ENCODE results near the gene SASH1. TPM values are rescaled to one million over a fixed set of nuclear protein-coding genes. Genes with fewer than 3 reads are reported as not detected.

SASH1 gene
- polyA plus RNA-seq, 3 donors from 2014 or later: not detected

DNA sequence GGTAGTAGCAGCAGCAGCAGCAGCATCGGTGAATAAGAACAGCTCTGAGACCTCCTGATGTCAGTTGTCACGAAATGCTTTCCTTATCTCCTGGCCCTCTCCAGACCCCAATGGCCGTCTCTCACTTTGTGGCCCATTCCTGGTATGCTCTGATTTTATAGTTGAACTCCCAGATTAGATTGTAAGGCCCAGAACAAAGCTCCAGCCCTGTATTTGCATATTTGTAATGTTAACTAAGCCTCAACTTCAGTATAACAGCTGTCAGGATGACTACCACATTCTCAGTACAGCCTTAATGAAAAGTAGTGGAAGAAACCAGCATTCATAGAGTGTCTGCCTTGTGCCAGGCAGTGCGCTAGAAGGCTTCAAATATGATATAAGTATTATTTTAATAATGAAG is 180.9 kb downstream of the SASH1 start:
- Mint-ChIP-seq H3K9me3 (no peaks in the 10 kb centered on the region), H3K27me3 (ENCODE audit: low read depth in 3 of 3) (peaks cover 0 to 2% (median 2%) of the 10 kb centered on the region in 3 donors), H3K27ac (no peak overlapping the region), H3K4me1 (no peaks in the 10 kb centered on the region), H3K36me3 (no peaks in the 10 kb centered on the region), H3K4me3 (no peak overlapping the region)
- no peak for DNase-seq

GRCh38 chr6:148524471-148524882 is 181.8 kb downstream of the SASH1 start:
- peaks cover 0 to 2% (median 2%) of the 10 kb centered on the region in 3 donors for H3K27me3 Mint-ChIP-seq (ENCODE audit: low read depth in 3 of 3)
- no peak for DNase-seq
- peak overlapping the region in 1 of 5 donors; percentile 29 for H3K4me3 Mint-ChIP-seq

GRCh38 chr6:148524976-148525375 is 182.3 kb downstream of the SASH1 start:
- no peaks in the 10 kb centered on the region for H3K4me1 Mint-ChIP-seq
- H3K9me3 Mint-ChIP-seq: no peaks in the 10 kb centered on the region
- H3K4me3 Mint-ChIP-seq: no peak overlapping the region
- no peak for DNase-seq
- peaks cover 0 to 2% (median 2%) of the 10 kb centered on the region in 3 donors for H3K27me3 Mint-ChIP-seq (ENCODE audit: low read depth in 3 of 3)
- H3K36me3 Mint-ChIP-seq: no peaks in the 10 kb centered on the region
- H3K27ac Mint-ChIP-seq: no peak overlapping the region

More at GRCh38 chr6:148524471-148524882, 181.8 kb downstream of the SASH1 start:
- no peak overlapping the region for H3K27ac Mint-ChIP-seq
- H3K36me3 Mint-ChIP-seq: no peaks in the 10 kb centered on the region
- H3K9me3 Mint-ChIP-seq: no peaks in the 10 kb centered on the region
- H3K4me1 Mint-ChIP-seq: no peaks in the 10 kb centered on the region

GRCh38 chr6:148525453-148525852 is 182.8 kb downstream of the SASH1 start:
- Mint-ChIP-seq H3K27me3 (ENCODE audit: low read depth in 3 of 3) (peaks cover 0 to 2% (median 2%) of the 10 kb centered on the region in 3 donors), H3K36me3 (no peaks in the 10 kb centered on the region), H3K4me1 (no peaks in the 10 kb centered on the region), H3K27ac (no peak overlapping the region), H3K4me3 (no peak overlapping the region), H3K9me3 (no peaks in the 10 kb centered on the region)
- no peak for DNase-seq

DNA sequence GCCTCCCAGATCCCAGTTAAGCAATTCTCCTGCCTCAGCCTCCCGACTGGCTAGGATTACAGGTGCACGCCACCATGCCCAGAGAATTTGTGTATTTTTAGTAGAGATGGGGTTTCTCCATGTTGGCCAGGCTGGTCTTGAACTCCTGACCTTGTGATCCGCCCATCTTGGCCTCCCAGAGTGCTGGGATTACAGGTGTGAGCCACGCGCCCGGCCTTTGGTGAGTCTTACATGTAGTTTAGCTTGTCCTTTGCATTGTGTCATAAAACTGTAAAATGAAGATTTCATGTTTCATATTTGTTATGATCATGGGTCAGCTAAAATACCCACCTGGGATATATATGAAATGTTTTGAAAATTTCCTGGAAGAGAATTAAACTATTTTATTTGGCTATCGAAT is 183.5 kb downstream of the SASH1 start:
- no peak overlapping the region for H3K27ac Mint-ChIP-seq
- no peak for DNase-seq
- peaks cover 0 to 2% (median 2%) of the 10 kb centered on the region in 3 donors for H3K27me3 Mint-ChIP-seq (ENCODE audit: low read depth in 3 of 3)
- no peak overlapping the region for H3K4me3 Mint-ChIP-seq
- no peaks in the 10 kb centered on the region for H3K4me1 Mint-ChIP-seq
- no peaks in the 10 kb centered on the region for H3K36me3 Mint-ChIP-seq
- H3K9me3 Mint-ChIP-seq: no peaks in the 10 kb centered on the region

DNA sequence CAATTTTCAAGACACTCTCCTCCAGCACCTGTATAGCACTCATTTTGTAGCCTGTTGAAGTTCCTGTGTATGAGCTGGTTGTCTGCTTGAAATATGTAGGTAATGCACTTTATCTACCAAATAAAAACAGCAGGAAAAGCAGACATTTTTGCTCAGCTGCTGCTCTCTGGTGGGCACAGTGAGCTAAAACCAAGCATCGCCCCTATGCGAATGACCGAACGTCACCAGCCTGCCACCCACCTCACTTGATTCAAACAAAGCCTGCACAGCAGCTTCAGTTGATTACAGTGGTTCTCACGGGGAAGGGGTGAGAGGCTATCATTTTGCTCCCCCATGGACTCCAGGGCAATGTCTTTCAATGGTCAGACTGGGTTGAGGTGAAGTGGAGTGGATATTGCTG is 185.7 kb downstream of the SASH1 start:
- H3K27ac Mint-ChIP-seq: no peak overlapping the region
- peaks cover 0 to 4% (median 2%) of the 10 kb centered on the region in 3 donors for H3K27me3 Mint-ChIP-seq (ENCODE audit: low read depth in 3 of 3)
- no peaks in the 10 kb centered on the region for H3K36me3 Mint-ChIP-seq
- H3K4me1 Mint-ChIP-seq: no peaks in the 10 kb centered on the region
- H3K4me3 Mint-ChIP-seq: no peak overlapping the region
- no peaks in the 10 kb centered on the region for H3K9me3 Mint-ChIP-seq
- DNase-seq: no peak

GRCh38 chr6:148529010-148529409 is 186.4 kb downstream of the SASH1 start:
- no peak for DNase-seq
- Mint-ChIP-seq H3K4me3 (no peak overlapping the region), H3K36me3 (no peaks in the 10 kb centered on the region), H3K4me1 (no peaks in the 10 kb centered on the region), H3K27ac (no peak overlapping the region), H3K9me3 (no peaks in the 10 kb centered on the region), H3K27me3 (ENCODE audit: low read depth in 3 of 3) (peaks cover 0 to 7% (median 2%) of the 10 kb centered on the region in 3 donors)

DNA sequence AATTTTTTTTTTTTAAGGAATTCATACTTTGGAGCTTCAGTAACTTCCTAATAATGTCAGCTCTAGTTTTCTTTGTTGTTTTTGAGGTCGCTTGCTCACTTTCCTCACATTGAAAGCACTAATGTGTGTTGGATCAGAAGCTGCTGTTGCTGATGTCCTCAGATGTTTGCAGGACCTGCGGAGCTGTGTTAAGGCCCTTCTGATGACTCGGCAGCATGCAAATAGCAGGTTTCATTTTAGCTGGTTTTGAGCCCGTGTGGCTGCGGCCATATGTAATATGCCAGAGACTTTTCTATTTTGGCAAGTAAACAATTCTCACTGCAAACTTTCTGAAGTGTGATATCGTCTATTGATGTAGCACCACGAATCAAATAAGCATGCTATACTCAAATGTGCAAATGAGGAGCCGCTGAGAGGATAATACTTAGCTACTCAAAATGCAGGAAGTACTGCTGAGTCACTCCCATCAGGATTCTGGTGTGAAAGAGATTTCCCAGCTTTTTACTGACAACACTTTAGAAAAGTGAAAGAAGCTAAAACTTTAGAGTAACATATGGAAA is 187.8 kb downstream of the SASH1 start:
- no peak overlapping the region for H3K27ac Mint-ChIP-seq
- H3K4me1 Mint-ChIP-seq: no peaks in the 10 kb centered on the region
- H3K9me3 Mint-ChIP-seq: no peaks in the 10 kb centered on the region
- no peak for DNase-seq
- no peak overlapping the region for H3K4me3 Mint-ChIP-seq
- H3K27me3 Mint-ChIP-seq (ENCODE audit: low read depth in 3 of 3): peaks cover 0 to 8% (median 4%) of the 10 kb centered on the region in 3 donors
- no peaks in the 10 kb centered on the region for H3K36me3 Mint-ChIP-seq

GRCh38 chr6:148530976-148531375 is 188.3 kb downstream of the SASH1 start:
- no peak for DNase-seq
- H3K4me3 Mint-ChIP-seq: no peak overlapping the region
- H3K4me1 Mint-ChIP-seq: no peaks in the 10 kb centered on the region
- H3K36me3 Mint-ChIP-seq: no peaks in the 10 kb centered on the region
- no peaks in the 10 kb centered on the region for H3K9me3 Mint-ChIP-seq
- H3K27me3 Mint-ChIP-seq (ENCODE audit: low read depth in 3 of 3): peaks cover 0 to 8% (median 5%) of the 10 kb centered on the region in 3 donors
- H3K27ac Mint-ChIP-seq: no peak overlapping the region

DNA sequence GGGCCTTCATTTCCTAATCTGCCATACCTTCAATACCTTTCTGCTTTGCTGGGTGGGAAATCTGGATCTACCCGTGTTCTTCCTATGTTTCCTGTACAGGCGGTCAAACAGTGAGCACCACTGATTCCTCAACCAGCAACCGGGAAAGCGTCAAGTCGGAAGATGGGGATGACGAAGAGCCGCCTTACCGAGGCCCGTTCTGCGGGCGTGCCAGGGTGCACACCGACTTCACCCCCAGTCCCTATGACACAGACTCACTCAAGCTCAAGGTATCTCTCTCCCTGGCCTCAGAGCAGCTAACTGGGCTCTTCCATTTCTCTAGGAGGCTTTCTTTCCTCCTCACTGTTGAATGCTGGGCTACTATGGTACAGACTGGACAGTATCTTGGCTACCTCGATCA is 190.1 kb downstream of the SASH1 start:
- Mint-ChIP-seq H3K4me3 (no peak overlapping the region), H3K27ac (no peak overlapping the region), H3K4me1 (no peaks in the 10 kb centered on the region), H3K36me3 (no peaks in the 10 kb centered on the region), H3K9me3 (no peaks in the 10 kb centered on the region), H3K27me3 (ENCODE audit: low read depth in 3 of 3) (peaks cover 0 to 6% (median 5%) of the 10 kb centered on the region in 3 donors)
- DNase-seq: no peak

GRCh38 chr6:148533309-148534107 is 190.9 kb downstream of the SASH1 start:
- peaks cover 4 to 8% of the 10 kb centered on the region in 2 donors for H3K4me1 Mint-ChIP-seq
- H3K9me3 Mint-ChIP-seq: no peaks in the 10 kb centered on the region
- no peaks in the 10 kb centered on the region for H3K36me3 Mint-ChIP-seq
- H3K4me3 Mint-ChIP-seq: no peak overlapping the region
- DNase-seq: no peak
- H3K27me3 Mint-ChIP-seq (ENCODE audit: low read depth in 3 of 3): peaks cover 0 to 6% (median 5%) of the 10 kb centered on the region in 3 donors
- no peak overlapping the region for H3K27ac Mint-ChIP-seq

DNA sequence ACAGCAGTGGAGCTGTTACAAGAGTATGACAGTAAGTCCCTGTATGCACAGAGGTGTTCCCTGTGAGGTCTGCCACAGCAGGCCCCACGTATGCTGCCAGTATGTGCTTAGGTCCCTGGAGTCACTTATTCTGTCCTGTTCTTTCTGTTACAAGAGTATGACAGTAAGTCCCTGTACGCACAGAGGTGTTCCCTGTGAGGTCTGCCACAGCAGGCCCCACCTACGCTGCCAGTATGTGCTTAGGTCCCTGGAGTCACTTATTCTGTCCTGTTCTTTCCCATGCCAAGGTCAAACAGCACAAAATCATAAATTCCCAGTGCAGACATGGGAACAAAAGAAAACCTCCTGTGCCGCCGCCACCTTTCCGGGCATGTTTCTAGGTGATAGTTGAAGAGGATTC is 192.2 kb downstream of the SASH1 start:
- peaks cover 0 to 6% (median 5%) of the 10 kb centered on the region in 3 donors for H3K27me3 Mint-ChIP-seq (ENCODE audit: low read depth in 3 of 3)
- no peak overlapping the region for H3K27ac Mint-ChIP-seq
- peaks cover 8 to 18% of the 10 kb centered on the region in 2 donors for H3K4me1 Mint-ChIP-seq
- no peak for DNase-seq
- no peaks in the 10 kb centered on the region for H3K9me3 Mint-ChIP-seq
- H3K4me3 Mint-ChIP-seq: no peak overlapping the region
- no peaks in the 10 kb centered on the region for H3K36me3 Mint-ChIP-seq

DNA sequence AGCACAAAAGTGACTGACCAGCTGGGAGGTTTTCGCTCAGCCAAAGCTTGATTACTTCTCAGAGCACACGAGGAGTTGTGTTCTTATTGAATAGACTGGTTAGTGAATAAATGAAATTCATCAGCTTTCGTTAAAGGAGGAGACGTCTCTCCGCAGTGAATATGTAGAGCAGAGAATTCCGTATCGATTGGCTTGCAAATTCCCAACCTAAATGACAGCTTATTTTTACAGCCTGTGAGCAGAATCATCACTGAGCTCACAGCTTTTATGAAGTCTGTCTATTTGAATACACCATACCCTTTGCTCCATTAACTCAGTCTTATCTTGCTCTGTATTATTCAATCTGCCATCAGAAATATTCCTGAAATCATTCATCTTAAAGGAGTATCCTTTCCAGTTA is 192.7 kb downstream of the SASH1 start:
- Mint-ChIP-seq H3K27ac (no peak overlapping the region), H3K4me1 (peaks cover 8 to 18% of the 10 kb centered on the region in 2 donors), H3K4me3 (no peak overlapping the region), H3K27me3 (ENCODE audit: low read depth in 3 of 3) (peaks cover 0 to 6% (median 5%) of the 10 kb centered on the region in 3 donors), H3K36me3 (no peaks in the 10 kb centered on the region), H3K9me3 (no peaks in the 10 kb centered on the region)
- no peak for DNase-seq

GRCh38 chr6:148535976-148536375 is 193.3 kb downstream of the SASH1 start:
- no peak for DNase-seq
- no peaks in the 10 kb centered on the region for H3K36me3 Mint-ChIP-seq
- H3K4me1 Mint-ChIP-seq: peaks cover 8 to 18% of the 10 kb centered on the region in 2 donors
- no peaks in the 10 kb centered on the region for H3K9me3 Mint-ChIP-seq
- H3K4me3 Mint-ChIP-seq: no peak overlapping the region
- no peak overlapping the region for H3K27ac Mint-ChIP-seq
- H3K27me3 Mint-ChIP-seq (ENCODE audit: low read depth in 3 of 3): peaks cover 0 to 6% (median 5%) of the 10 kb centered on the region in 3 donors
